Measurements from ENCODE around the gene C13orf46. TPM values are rescaled to one million over a fixed set of nuclear protein-coding genes. Genes with fewer than 3 reads are reported as not detected.

The C13orf46 gene
- total RNA-seq, 4 donors from 2014 or later = 0.17 to 0.94 (median 0.44) TPM; not detected in 1

GRCh38 chr13:113924184-113924901 is 49.5 kb downstream of the C13orf46 start:
- TF ChIP-seq, protein P1, sequence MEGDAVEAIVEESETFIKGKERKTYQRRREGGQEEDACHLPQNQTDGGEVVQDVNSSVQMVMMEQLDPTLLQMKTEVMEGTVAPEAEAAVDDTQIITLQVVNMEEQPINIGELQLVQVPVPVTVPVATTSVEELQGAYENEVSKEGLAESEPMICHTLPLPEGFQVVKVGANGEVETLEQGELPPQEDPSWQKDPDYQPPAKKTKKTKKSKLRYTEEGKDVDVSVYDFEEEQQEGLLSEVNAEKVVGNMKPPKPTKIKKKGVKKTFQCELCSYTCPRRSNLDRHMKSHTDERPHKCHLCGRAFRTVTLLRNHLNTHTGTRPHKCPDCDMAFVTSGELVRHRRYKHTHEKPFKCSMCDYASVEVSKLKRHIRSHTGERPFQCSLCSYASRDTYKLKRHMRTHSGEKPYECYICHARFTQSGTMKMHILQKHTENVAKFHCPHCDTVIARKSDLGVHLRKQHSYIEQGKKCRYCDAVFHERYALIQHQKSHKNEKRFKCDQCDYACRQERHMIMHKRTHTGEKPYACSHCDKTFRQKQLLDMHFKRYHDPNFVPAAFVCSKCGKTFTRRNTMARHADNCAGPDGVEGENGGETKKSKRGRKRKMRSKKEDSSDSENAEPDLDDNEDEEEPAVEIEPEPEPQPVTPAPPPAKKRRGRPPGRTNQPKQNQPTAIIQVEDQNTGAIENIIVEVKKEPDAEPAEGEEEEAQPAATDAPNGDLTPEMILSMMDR (IDR thresholded peaks at IDR 0.05; ENCODE audit: low read depth) = no peak

- TF ChIP-seq, protein P1 (IDR thresholded peaks at IDR 0.05; ENCODE audit: low read depth) = no peak
Observed at GRCh38 chr13:113923376-113924063, 50.4 kb downstream of the C13orf46 start.

- TF ChIP-seq, protein P1 (IDR thresholded peaks at IDR 0.05; ENCODE audit: low read depth) = no peak
Observed at GRCh38 chr13:113922412-113923118, 51.3 kb downstream of the C13orf46 start.

DNA sequence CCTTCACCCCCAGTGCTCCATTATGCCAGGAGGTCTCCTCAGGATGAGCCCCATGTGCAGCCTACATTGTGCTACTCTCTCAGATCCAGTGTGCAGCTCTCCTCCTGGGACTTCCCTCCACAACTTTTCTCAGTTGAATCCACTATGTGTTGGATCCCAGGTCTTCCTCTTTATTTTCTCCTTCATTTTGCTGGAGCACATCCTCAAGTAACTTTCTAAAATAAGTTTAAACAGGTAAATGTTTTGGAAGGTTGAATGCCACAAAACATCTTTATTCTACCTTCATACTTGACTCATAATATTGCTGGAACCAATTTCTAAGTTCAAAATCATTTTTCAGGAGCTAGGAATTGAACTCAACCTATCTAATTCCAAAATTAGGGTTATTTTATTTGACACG is 52.1 kb downstream of the C13orf46 start:
- TF ChIP-seq, protein P1 (IDR thresholded peaks at IDR 0.05; ENCODE audit: low read depth) = no peak

- TF ChIP-seq, protein P1 (IDR thresholded peaks at IDR 0.05; ENCODE audit: low read depth) = no peak
Observed at GRCh38 chr13:113920606-113921286, 53.1 kb downstream of the C13orf46 start.

GRCh38 chr13:113919761-113920559 is 53.9 kb downstream of the C13orf46 start:
- TF ChIP-seq, protein P1 (IDR thresholded peaks at IDR 0.05; ENCODE audit: low read depth) = no peak

Data from subcutaneous adipose tissue (tissue), 4 donors.